GM21447 (cell line): Measurements from ENCODE around the gene KLK15.
"Not testable (repeated sequence)": the region's sequence is repeated elsewhere in the genome, so short reads cannot be mapped to it uniquely, and the experiment has no call there.

Source experiments
- ATAC-seq: cut with Tn5 transposase; IDR thresholded peaks from one replicate; pipeline ENCODE4 v1.9.1; 2021; ENCODE audit not compliant: unreplicated experiment

KLK15 gene

DNA sequence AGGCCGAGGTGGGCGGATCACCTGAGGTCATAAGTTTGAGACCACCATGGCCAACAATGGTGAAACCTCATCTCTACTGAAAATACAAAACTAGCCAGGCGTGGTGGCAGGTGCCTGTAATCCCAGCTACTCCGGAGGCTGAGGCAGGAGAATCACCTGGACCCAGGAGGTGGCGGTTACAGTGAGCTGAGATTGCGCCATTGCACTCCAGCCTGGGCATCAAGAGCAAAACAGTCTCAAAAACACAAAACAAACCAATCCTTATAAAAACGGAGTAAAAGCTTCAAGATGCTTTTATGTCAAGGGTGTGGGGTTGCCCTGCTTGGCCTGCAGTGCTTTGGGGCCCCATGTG is 36.0 kb downstream of the KLK15 start:
- ATAC-seq, result no peak

DNA sequence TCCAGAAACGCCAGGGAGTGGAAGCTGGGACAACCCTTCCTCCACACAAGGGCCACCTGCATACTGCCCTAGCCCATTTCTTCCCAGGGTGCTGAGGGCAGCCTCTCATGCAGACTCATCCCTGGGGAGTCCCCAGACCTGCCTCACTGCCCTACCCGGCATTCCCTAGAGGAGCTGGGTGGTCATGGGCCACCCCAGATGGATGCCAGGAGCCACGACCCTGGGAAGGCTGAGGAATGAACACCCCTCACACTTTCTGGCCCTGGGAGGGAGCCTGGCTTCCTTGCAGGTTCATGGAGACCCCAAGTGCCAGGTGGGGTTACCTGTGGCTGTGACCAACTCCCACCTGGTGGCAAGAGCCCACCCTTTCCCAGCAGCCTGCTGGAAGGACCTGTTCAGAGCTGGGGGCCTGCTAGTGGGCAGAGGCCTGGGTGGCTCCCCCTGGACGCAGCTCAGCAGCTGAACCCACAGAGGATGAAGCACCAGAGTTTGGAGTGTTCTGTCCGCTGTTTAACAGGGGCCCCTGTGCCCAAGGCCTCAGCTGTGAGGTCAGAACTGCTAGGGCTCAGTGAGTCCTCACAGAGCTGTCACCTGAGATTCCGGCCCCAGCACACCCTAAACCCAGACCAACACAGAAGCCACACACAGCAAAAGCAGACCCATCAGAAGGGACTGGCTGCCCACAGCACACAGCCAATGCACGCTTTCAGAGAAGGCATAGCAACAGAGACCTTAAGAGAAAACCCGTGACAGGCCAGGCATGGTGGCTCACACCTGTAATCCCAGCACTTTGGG is 36.5 kb downstream of the KLK15 start:
- ATAC-seq, result no peak

- no peak for ATAC-seq
Observed at GRCh38 chr19:50796128-50796633, 37.2 kb downstream of the KLK15 start.

DNA sequence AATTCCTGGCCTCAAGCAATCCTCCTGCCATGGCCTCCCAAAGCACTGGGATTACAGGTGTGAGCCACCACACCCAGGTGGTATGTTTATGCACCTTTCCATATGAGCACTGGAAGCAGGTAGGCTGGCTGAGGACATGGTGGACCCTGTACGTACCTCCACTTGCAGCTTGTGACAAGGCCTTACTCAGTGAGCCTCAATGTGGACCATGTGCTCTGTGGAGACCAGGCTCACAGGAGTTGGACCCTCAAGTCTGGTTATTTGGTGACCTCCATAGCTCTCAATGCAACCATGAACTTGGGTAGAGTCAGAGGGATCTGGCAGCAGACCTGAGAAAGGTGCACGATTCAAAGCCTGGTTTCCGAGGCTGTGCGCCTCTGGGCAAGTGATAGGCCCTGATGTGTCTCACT is 37.7 kb downstream of the KLK15 start:
- no peak for ATAC-seq

- ATAC-seq, result no peak
Observed at GRCh38 chr19:50794876-50795663, 38.3 kb downstream of the KLK15 start.

DNA sequence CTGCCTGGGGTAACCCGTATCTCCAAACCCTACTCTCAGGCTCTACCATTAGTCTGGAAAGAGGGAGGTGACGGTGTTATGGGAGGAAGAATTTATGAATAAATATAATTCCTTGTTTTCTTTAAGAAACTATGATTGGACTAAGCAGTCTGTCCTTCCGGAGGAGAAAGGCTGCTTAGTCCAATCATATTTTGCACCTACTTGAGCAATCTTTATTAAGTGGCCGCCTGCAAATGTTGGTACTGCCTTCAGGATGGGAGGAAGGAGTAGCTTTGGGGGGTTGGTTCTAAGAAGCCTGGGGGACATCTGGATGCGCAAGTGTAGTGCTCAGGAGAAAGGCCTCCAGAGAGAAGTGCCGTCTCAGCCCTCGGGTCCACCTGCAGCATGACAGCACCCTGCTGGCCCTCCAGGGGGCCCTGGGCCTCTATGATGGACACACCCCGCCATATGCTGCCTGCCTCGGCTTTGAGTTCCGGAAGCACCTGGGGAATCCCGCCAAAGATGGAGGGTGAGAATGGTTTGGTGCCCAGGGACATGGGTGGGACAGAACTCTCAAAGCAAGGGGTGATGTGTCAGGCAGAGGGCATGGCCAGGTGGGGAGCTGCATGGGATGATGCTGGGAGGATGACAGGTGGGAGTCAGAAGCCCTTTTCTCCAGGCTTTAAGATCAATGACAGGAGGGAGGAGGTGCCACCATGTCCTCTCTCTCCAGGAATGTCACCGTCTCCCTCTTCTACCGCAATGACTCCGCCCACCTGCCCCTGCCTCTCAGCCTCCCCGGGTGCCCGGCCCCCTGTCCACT is 39.1 kb downstream of the KLK15 start:
- no peak for ATAC-seq

DNA sequence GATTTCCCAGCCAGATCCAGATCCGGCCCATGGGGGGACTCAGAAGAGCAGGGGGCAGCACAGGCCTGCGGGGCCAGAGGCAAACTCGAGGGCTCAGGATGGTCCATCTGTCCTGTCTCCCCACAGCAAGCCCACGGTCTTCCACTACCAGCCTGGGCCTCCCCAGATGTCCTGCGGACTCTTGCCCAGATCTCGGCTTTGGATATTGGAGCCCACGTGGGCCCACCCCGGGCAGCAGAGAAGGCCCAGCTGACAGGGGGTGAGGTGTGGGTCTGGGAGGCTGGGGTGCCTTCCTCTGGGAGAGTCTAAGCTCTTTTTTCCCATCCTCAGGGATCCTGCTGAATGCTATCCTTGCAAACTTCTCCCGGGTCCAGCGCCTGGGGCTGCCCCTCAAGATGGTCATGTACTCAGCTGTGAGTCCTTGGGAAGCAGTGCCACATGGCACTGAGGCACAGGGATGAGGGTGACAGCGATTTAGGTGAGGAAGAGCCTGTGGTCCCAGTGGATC is 39.8 kb downstream of the KLK15 start:
- ATAC-seq, result no peak

DNA sequence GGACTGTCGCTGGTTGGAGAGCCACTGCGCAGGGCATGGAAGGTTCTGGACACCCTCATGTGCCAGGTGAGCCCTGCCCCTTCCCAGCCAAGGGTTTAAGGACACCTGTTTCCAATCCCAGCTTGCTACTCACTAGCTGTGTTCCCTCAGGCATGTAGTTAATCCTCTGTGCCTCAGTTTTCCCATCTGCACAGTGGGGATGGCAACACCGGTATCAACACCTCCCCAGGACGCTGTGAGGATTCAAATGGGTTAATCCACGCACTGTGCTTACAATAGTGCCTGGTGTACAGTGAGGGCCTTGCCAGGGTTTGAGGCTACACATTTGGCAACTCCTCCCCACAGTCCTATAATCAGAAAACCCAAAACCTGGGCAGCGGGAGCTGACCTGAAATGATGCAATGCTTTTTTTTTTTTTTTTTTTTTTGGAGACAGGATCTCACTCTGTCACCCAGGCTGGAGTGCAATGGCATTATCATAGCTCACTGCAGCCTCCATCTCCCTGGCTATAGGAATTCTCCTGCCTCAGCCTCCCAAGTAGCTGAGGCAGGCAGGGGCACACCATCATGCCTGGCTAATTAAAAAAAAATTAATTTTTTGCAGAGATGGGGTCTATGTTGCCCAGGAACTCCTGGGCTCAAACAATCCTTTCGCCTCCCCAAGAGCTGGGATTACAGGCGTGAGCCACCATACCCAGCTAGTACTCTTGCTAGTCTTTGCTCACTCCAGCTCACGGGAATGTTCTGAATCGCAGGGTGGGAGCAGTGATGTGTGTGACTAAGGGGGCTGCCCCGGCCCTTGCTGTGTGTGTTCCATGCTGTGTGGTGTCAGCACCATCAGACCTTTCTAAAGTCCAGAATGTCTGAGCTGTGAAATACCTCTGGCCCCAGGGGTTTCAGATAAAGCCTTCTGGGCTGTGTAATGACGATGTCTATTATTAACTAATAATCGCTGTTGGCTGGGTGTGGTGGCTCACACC is 40.8 kb downstream of the KLK15 start:
- no peak for ATAC-seq

- ATAC-seq, result no peak
Observed at GRCh38 chr19:50791594-50792271, 41.6 kb downstream of the KLK15 start.

- ATAC-seq, result no peak
Observed at GRCh38 chr19:50790922-50791467, 42.4 kb downstream of the KLK15 start.

DNA sequence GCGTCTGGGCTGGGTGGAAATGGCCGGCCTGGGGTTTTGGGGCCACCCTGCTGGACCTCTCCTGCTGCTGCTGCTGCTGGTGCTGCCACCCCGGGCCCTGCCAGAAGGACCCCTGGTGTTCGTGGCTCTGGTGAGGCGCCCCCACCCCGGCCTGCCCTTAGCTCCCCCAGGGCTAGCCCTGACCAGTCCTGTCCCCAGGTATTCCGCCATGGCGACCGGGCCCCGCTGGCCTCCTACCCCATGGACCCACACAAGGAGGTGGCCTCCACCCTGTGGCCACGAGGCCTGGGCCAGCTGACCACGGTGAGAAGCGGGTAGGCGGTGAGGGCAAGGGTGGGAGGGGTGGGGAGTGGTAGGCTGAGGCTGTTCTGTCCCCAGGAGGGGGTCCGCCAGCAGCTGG is 43.0 kb downstream of the KLK15 start, which contains the start of gene ACP4:
Gene ACP4 (plus strand): TSS at position 20 of the 400 bp plus-strand sequence. CDS start 0 bp downstream, at position 20.
- no peak for ATAC-seq

- ATAC-seq, result no peak
Observed at GRCh38 chr19:50785329-50785728, 48.0 kb downstream of the KLK15 start.

DNA sequence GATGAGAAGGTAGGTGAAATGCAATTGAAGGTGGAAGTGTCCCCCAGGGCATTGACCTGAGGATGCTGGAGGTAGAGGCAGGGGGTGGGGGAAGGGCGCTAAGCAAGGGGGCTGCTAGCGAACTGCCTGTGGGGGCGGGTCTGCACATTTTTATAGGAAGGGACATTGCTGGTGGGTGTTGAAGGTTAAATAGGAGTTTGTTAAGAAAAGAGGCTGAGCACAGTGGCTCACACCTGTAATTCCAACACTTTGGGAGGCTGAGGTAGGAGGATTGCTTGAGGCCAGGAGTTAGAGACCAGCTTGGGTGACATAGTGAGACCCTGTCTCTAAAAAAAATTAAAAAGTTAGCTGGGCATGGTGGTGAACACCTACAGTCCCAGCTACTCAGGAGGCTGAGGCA is 48.7 kb downstream of the KLK15 start:
- no peak for ATAC-seq

GRCh38 chr19:50783848-50784152 is 49.6 kb downstream of the KLK15 start:
- not testable (repeated sequence) for ATAC-seq

DNA sequence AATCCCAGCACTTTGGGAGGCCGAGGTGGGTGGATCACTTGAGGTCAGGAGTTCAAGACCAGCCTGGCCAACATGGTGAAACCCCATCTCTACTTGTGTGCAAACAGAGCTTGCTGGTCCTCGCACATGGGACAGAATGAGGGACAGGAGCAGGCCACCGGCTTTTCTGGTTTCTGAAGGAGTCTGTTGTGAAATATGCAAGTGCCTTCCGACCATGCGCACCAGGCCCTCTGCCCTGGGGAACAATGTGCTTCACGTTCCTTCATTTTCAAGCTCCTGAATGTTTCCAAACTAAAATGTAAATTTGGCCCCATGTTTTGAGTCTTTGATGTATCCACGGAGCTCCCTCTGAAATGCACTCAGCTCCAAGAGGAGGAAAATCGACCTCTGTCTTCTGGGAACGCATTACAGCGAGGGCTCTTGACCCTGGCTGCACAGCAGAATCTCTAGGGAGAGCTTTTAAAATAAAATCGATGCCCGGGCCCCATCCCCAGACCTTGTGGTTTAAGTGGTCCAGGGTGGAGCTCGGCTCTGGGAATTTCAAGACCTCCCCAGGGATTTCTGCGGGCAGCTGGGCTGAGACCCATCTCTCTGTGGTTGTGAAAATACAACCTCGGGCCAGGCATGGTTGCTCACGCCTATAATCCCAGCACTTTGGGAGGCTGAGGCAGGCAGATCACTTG is 52.5 kb downstream of the KLK15 start:
- no peak for ATAC-seq

- no peak for ATAC-seq
Observed at GRCh38 chr19:50779504-50780457, 53.6 kb downstream of the KLK15 start.

- ATAC-seq, result no peak
Observed at GRCh38 chr19:50778906-50779430, 54.4 kb downstream of the KLK15 start.
